ENCODE measurements around the gene MRPL23.

GRCh38 chr11:1953489-1954266 lies 6.5 kb downstream of the MRPL23 start:
- TF ChIP-seq, protein P1, sequence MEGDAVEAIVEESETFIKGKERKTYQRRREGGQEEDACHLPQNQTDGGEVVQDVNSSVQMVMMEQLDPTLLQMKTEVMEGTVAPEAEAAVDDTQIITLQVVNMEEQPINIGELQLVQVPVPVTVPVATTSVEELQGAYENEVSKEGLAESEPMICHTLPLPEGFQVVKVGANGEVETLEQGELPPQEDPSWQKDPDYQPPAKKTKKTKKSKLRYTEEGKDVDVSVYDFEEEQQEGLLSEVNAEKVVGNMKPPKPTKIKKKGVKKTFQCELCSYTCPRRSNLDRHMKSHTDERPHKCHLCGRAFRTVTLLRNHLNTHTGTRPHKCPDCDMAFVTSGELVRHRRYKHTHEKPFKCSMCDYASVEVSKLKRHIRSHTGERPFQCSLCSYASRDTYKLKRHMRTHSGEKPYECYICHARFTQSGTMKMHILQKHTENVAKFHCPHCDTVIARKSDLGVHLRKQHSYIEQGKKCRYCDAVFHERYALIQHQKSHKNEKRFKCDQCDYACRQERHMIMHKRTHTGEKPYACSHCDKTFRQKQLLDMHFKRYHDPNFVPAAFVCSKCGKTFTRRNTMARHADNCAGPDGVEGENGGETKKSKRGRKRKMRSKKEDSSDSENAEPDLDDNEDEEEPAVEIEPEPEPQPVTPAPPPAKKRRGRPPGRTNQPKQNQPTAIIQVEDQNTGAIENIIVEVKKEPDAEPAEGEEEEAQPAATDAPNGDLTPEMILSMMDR (conservative IDR thresholded peaks at IDR 0.05; ENCODE audit: low read length): no peak
- no peak for TF ChIP-seq EZH2phosphoT487 (IDR thresholded peaks at IDR 0.05; ENCODE audit: borderline replicate concordance)

Measured in Loucy (cell line).